B cell (primary cell): Measurements from ENCODE around the gene TOR1A. TPM values are rescaled to one million over a fixed set of nuclear protein-coding genes. Genes with fewer than 3 reads are reported as not detected.
A peak's percentile ranks its signal among the peaks of the same experiment; 100 is the strongest.

Experiments
- ATAC-seq: fragments of 200-7000 bp; cut with Tn5 transposase; one replicate; pipeline ENCODE4 v1.10.0; 2021; ENCODE audit warnings: low read depth, mild to moderate bottlenecking, moderate number of reproducible peaks, moderate library complexity
- CTCF ChIA-PET: fragments of 350-600 bp; sonication (Branson Sonifier 250); formaldehyde crosslinking; loops from one replicate; lab custom pipeline; 2021; ENCODE audit warnings: antibody characterized with exemption, inconsistent platforms; lab: Charles Lee
- POLR2A ChIA-PET: fragments of 350-600 bp; sonication (Branson Sonifier 250); formaldehyde crosslinking; loops from one replicate; lab custom pipeline; 2021; ENCODE audit warnings: antibody characterized with exemption; lab: Charles Lee
- DNase-seq: peaks from one replicate; pipeline ENCODE4 v3.0.0; 2013
- H2AFZ ChIP-seq: 2 replicates; pipeline ENCODE4 v1.6.1; 2012; ENCODE audit warnings: mild to moderate bottlenecking, low read depth, low read length; ENCODE audit not compliant: insufficient read depth, poor library complexity, severe bottlenecking
- H3K27ac ChIP-seq, 2 donors: 1 replicate in 1 of 2; 2 replicates in 1 of 2; pipeline ENCODE4 v1.5.1; 2012 to 2013; ENCODE audit warnings: low read length in 2 of 2, mild to moderate bottlenecking in 2 of 2, moderate library complexity in 1 of 2
- H3K27me3 ChIP-seq, 4 experiments: fragments of 200-600 bp in 1 of 4; sonication (generic) in 1 of 4; replicated peaks in 1 of 4; 1 replicate in 2 of 4; 2 replicates in 2 of 4; pipeline versions ENCODE4 v1.6.1 to v1.7.0; 2013 to 2016; ENCODE audit warnings: low read length in 3 of 4, mild to moderate bottlenecking in 2 of 4, mixed read lengths in 1 of 4, moderate library complexity in 1 of 4; ENCODE audit not compliant: insufficient read depth in 4 of 4, control insufficient read depth in 3 of 4; ENCODE audit errors: control extremely low read depth in 1 of 4
- H3K36me3 ChIP-seq, 2 experiments: replicated peaks in 1 of 2; 1 replicate in 1 of 2; 2 replicates in 1 of 2; pipeline versions ENCODE4 v1.6.1 to v1.7.1; 2013; ENCODE audit warnings: low read length in 1 of 2; ENCODE audit not compliant: insufficient read depth in 2 of 2, control insufficient read depth in 1 of 2; ENCODE audit errors: control extremely low read depth in 1 of 2, extremely low read depth in 1 of 2
- H3K4me1 ChIP-seq, 2 donors: fragments of 200-600 bp in 1 of 2; sonication (generic) in 1 of 2; 1 replicate in 1 of 2; 2 replicates in 1 of 2; pipeline versions ENCODE4 v1.5.1 to v1.6.1; 2013 to 2017; ENCODE audit warnings: low read length in 2 of 2; ENCODE audit not compliant: control insufficient read depth in 2 of 2, insufficient read depth in 2 of 2
- H3K4me2 ChIP-seq: replicated peaks from 2 replicates; pipeline ENCODE3; 2012; ENCODE audit warnings: mild to moderate bottlenecking, low read depth, low read length; ENCODE audit not compliant: poor library complexity, severe bottlenecking
- H3K4me3 ChIP-seq, 5 experiments: fragments of 200-600 bp in 1 of 5; sonication (generic) in 1 of 5; 1 replicate in 3 of 5; 2 replicates in 2 of 5; pipeline versions ENCODE4 v1.5.1 to v1.7.0; 2011 to 2016; ENCODE audit warnings: low read length in 4 of 5, mild to moderate bottlenecking in 4 of 5, low read depth in 2 of 5, control low read depth in 1 of 5, moderate library complexity in 1 of 5; ENCODE audit not compliant: insufficient read depth in 1 of 5; ENCODE audit errors: control extremely low read depth in 1 of 5, extremely low read depth in 1 of 5
- H3K79me2 ChIP-seq: fragments of 200-600 bp; sonication (generic); one replicate; pipeline ENCODE4 v1.6.0; 2016; ENCODE audit warnings: low read length; ENCODE audit not compliant: control insufficient read depth, insufficient read depth
- H3K9ac ChIP-seq: fragments of 200-600 bp; sonication (generic); 2 replicates; pipeline ENCODE4 v1.6.1; 2017; ENCODE audit warnings: mild to moderate bottlenecking, low read length, moderate library complexity
- H3K9me3 ChIP-seq, 3 donors: one replicate each; pipeline versions ENCODE4 v1.6.1 to v1.7.1; 2013; ENCODE audit warnings: low read length in 2 of 3; ENCODE audit not compliant: control insufficient read depth in 2 of 3, insufficient read depth in 1 of 3; ENCODE audit errors: control extremely low read depth in 1 of 3
- H4K20me1 ChIP-seq: 2 replicates; pipeline ENCODE4 v1.6.0; 2012; ENCODE audit warnings: mild to moderate bottlenecking, low read length; ENCODE audit not compliant: insufficient read depth, control insufficient read depth, poor library complexity, severe bottlenecking
- H3K27ac Mint-ChIP-seq: one replicate; pipeline ENCODE4 v1.8.0; 2021; ENCODE audit warnings: mixed read lengths
- H3K27me3 Mint-ChIP-seq: one replicate; pipeline ENCODE4 v1.8.0; 2021; ENCODE audit warnings: mixed read lengths
- H3K4me1 Mint-ChIP-seq: one replicate; pipeline ENCODE4 v1.8.0; 2021; ENCODE audit warnings: mixed read lengths
- H3K4me3 Mint-ChIP-seq: one replicate; pipeline ENCODE4 v1.8.0; 2021; ENCODE audit warnings: mixed read lengths
- H3K9me3 Mint-ChIP-seq: one replicate; pipeline ENCODE4 v1.8.0; 2022; ENCODE audit warnings: mixed read lengths; ENCODE audit not compliant: insufficient read depth
- CTCF ChIP-seq: fragments of 200-600 bp; IDR thresholded peaks from one replicate; pipeline ENCODE4 v1.8.0; 2022; ENCODE audit warnings: antibody characterized with exemption, mild to moderate bottlenecking
- EZH2 ChIP-seq: IDR thresholded peaks from 2 replicates; pipeline ENCODE4 v1.6.1; 2012; ENCODE audit warnings: borderline replicate concordance, low read depth, mild to moderate bottlenecking, moderate library complexity, low read length; ENCODE audit not compliant: insufficient read depth, poor library complexity, severe bottlenecking
- WGBS: methylation state at CpG from one replicate; pipeline ENCODE4 v1.1.5; 2013; ENCODE audit warnings: missing lambda C conversion rate; ENCODE audit not compliant: insufficient coverage; 5-methylcytosine and 5-hydroxymethylcytosine counted together
- intact Hi-C: fragments of 100-400 bp; cut with micrococcal nuclease; formaldehyde crosslinking; loops from one replicate; pipeline ENCODE4 v1.10.0; 2022
- polyA plus RNA-seq: library from polyadenylated mRNA; depleted of rRNA; stranded (reverse); fragments of >200 nt; gene quantifications from 2 replicates; pipeline ENCODE4 v1.2.3, GENCODE V29; 2012
- total RNA-seq, 2 donors: library from RNA; stranded (reverse); fragments of 120-200 nt in 1 of 2; gene quantifications; 1 replicate in 1 of 2; 2 replicates in 1 of 2; pipeline versions ENCODE4 v1.2.3 to v1.2.4, GENCODE V29; 2013 to 2022

TOR1A gene
- total and polyA plus RNA-seq, 2 donors (not counting 1 experiment from before 2014, with no cell fraction given): 28.6 to 30.3 TPM

- Histone ChIP-seq H3K9ac (no peak overlapping the region), H3K9me3 (no peaks in the 10 kb centered on the region), H3K27me3 (no peaks in the 10 kb centered on the region), H3K36me3 (peaks cover 3 to 23% of the 10 kb centered on the region in 2 experiments), H3K79me2 (peaks cover 3% of the 10 kb centered on the region), H4K20me1 (no peaks in the 10 kb centered on the region), H2AFZ (no peak overlapping the region), H3K4me3 (no peak overlapping the region), H3K4me1 (peaks cover 8 to 12% of the 10 kb centered on the region in 2 donors), H3K4me2 (peak overlapping the region; percentile 44), H3K27ac (peak overlapping the region in 1 of 2 donors; percentile 36)
- peak; percentile 54 for DNase-seq
- ChIA-PET POLR2A (no interaction called here), CTCF (interaction anchor here (0.6 kb wide), 1 partner anchor 17 kb away, joined by 3 read pairs; no protein-coding TSS in a partner anchor)
- ATAC-seq: peak; percentile 41
- intact Hi-C loops: no loop called here
- H3K9me3 Mint-ChIP-seq: no peaks in the 10 kb centered on the region
- H3K27me3 Mint-ChIP-seq: no peaks in the 10 kb centered on the region
- peaks cover 11% of the 10 kb centered on the region for H3K4me1 Mint-ChIP-seq
- peak overlapping the region; percentile 50 for H3K27ac Mint-ChIP-seq
- WGBS: 73% methylated on average over 28 of the region's 28 CpGs
- no peak overlapping the region for H3K4me3 Mint-ChIP-seq
- TF ChIP-seq EZH2 (no peak), CTCF (no peak)
Observed at GRCh38 chr9:129868872-129869486, 45.0 kb upstream of the TOR1A start.

GRCh38 chr9:129868023-129868871 is 44.3 kb upstream of the TOR1A start:
- WGBS: 92% methylated on average over 48 of the region's 48 CpGs
- Mint-ChIP-seq H3K27ac (no peak overlapping the region), H3K4me1 (peaks cover 11% of the 10 kb centered on the region), H3K4me3 (no peak overlapping the region), H3K9me3 (no peaks in the 10 kb centered on the region), H3K27me3 (no peaks in the 10 kb centered on the region)
- no peaks in the 10 kb centered on the region for H4K20me1 ChIP-seq
- peak overlapping the region; percentile 44 for H3K4me2 ChIP-seq
- ChIA-PET CTCF (no interaction called here), POLR2A (no interaction called here)
- peaks cover 5 to 19% of the 10 kb centered on the region in 2 experiments for H3K36me3 ChIP-seq
- no peak overlapping the region for H3K4me3 ChIP-seq
- H3K27ac ChIP-seq: no peak overlapping the region
- intact Hi-C loops: no loop called here
- peaks cover 8 to 12% of the 10 kb centered on the region in 2 donors for H3K4me1 ChIP-seq
- H3K27me3 ChIP-seq: no peaks in the 10 kb centered on the region
- no peak overlapping the region for H2AFZ ChIP-seq
- no peaks in the 10 kb centered on the region for H3K79me2 ChIP-seq
- no peak overlapping the region for H3K9ac ChIP-seq
- DNase-seq (no peak), ATAC-seq (no peak)
- TF ChIP-seq EZH2: no peak
- no peak for TF ChIP-seq CTCF
- H3K9me3 ChIP-seq: no peaks in the 10 kb centered on the region
